ENCODE data around the gene ADPRH. TPM values are rescaled to one million over a fixed set of nuclear protein-coding genes. Genes with fewer than 3 reads are reported as not detected.
"Not testable (repeated sequence)": the region's sequence is repeated elsewhere in the genome, so short reads cannot be mapped to it uniquely, and the experiment has no call there.

ADPRH gene
- total RNA-seq, 4 donors from 2014 or later, result 2.6 to 14.7 (median 7.1) TPM

GRCh38 chr3:119559441-119559963 is 19.8 kb upstream of the ADPRH start, which contains the start of gene CD80:
Gene CD80, minus strand, starts transcription at chr3:119559614. Its CDS starts 1,886 bp downstream, at chr3:119557728.
- intact Hi-C loops (cut with DNase I; ENCODE audit: low total_unique reads), result no loop called here
- Histone ChIP-seq H3K4me1 (no peaks in the 10 kb centered on the region), H3K9me3 (no peaks in the 10 kb centered on the region), H3K27me3 (no peaks in the 10 kb centered on the region), H3K4me3 (no peak within 1 kb of the TSS), H3K36me3 (no peaks in the 10 kb centered on the region), H3K27ac (no peak within 1 kb of the TSS)
- no peak for TF ChIP-seq POLR2A (IDR thresholded peaks at IDR 0.05)
- TF ChIP-seq CTCF (IDR thresholded peaks at IDR 0.05), result no peak
- DNase-seq, result no peak

- no peak for TF ChIP-seq POLR2A (IDR thresholded peaks at IDR 0.05)
- TF ChIP-seq CTCF (IDR thresholded peaks at IDR 0.05), result no peak
- DNase-seq, result no peak
- H3K4me1 ChIP-seq, result no peaks in the 10 kb centered on the region
Measured at GRCh38 chr3:119560160-119560559, 19.1 kb upstream of the ADPRH start.

GRCh38 chr3:119562307-119562961 is 16.9 kb upstream of the ADPRH start:
- Histone ChIP-seq H3K36me3 (no peaks in the 10 kb centered on the region), H3K4me3 (no peak overlapping the region), H3K27me3 (no peaks in the 10 kb centered on the region), H3K27ac (no peak overlapping the region), H3K4me1 (no peaks in the 10 kb centered on the region), H3K9me3 (no peaks in the 10 kb centered on the region)
- TF ChIP-seq CTCF (IDR thresholded peaks at IDR 0.05) (no peak), POLR2A (IDR thresholded peaks at IDR 0.05) (no peak)
- no peak for DNase-seq
- intact Hi-C loops (cut with DNase I; ENCODE audit: low total_unique reads), result no loop called here

More at GRCh38 chr3:119560160-119560559, 19.1 kb upstream of the ADPRH start:
- intact Hi-C loops (cut with DNase I; ENCODE audit: low total_unique reads), result no loop called here
- Histone ChIP-seq H3K4me3 (no peak overlapping the region), H3K9me3 (no peaks in the 10 kb centered on the region), H3K36me3 (no peaks in the 10 kb centered on the region), H3K27ac (no peak overlapping the region), H3K27me3 (no peaks in the 10 kb centered on the region)

- intact Hi-C loops (cut with DNase I; ENCODE audit: low total_unique reads), result not testable (repeated sequence)
Measured at GRCh38 chr3:119563334-119563733, 16.0 kb upstream of the ADPRH start.

GRCh38 chr3:119569156-119569555 is 10.1 kb upstream of the ADPRH start:
- no peak for DNase-seq
- Histone ChIP-seq H3K27me3 (no peaks in the 10 kb centered on the region), H3K36me3 (no peaks in the 10 kb centered on the region), H3K27ac (no peak overlapping the region), H3K4me1 (no peaks in the 10 kb centered on the region), H3K9me3 (no peaks in the 10 kb centered on the region), H3K4me3 (no peak overlapping the region)
- intact Hi-C loops (cut with DNase I; ENCODE audit: low total_unique reads), result no loop called here
- TF ChIP-seq CTCF (IDR thresholded peaks at IDR 0.05) (no peak), POLR2A (IDR thresholded peaks at IDR 0.05) (no peak)

More at GRCh38 chr3:119563334-119563733, 16.0 kb upstream of the ADPRH start:
- H3K36me3 ChIP-seq, DNase-seq, H3K27ac ChIP-seq, H3K27me3 ChIP-seq, H3K4me3 ChIP-seq, H3K9me3 ChIP-seq, H3K4me1 ChIP-seq: not testable (repeated sequence)
